Effector memory CD4-positive, alpha-beta T cell (primary cell): ENCODE data around the gene FCRL1.

Source experiments
- DNase-seq, 3 donors: peaks; one replicate each; pipeline ENCODE4 v3.0.0-alpha.2; 2020
- H3K27ac ChIP-seq: 2 replicates; pipeline ENCODE4 v1.7.0; 2013; ENCODE audit warnings: mild to moderate bottlenecking, low read length, moderate library complexity; ENCODE audit not compliant: insufficient read depth, poor library complexity, severe bottlenecking
- H3K27me3 ChIP-seq: replicated peaks from 2 replicates; pipeline ENCODE4 v1.7.0; 2013; ENCODE audit warnings: mild to moderate bottlenecking, low read length; ENCODE audit not compliant: insufficient read depth, control insufficient read depth, poor library complexity, severe bottlenecking
- H3K36me3 ChIP-seq: 2 replicates; pipeline ENCODE4 v1.7.0; 2013; ENCODE audit warnings: mild to moderate bottlenecking, low read length, moderate library complexity; ENCODE audit not compliant: control insufficient read depth, insufficient read depth
- H3K4me1 ChIP-seq: 2 replicates; pipeline ENCODE4 v1.7.0; 2013; ENCODE audit warnings: low read length, mild to moderate bottlenecking; ENCODE audit not compliant: control insufficient read depth, insufficient read depth, poor library complexity, severe bottlenecking
- H3K4me3 ChIP-seq: 2 replicates; pipeline ENCODE4 v1.7.0; 2013; ENCODE audit warnings: low read length, low read depth, mild to moderate bottlenecking; ENCODE audit not compliant: insufficient read depth, poor library complexity, severe bottlenecking
- H3K9me3 ChIP-seq: 2 replicates; pipeline ENCODE4 v1.7.0; 2013; ENCODE audit warnings: mild to moderate bottlenecking, low read length, moderate library complexity; ENCODE audit not compliant: control insufficient read depth

Gene FCRL1

DNA sequence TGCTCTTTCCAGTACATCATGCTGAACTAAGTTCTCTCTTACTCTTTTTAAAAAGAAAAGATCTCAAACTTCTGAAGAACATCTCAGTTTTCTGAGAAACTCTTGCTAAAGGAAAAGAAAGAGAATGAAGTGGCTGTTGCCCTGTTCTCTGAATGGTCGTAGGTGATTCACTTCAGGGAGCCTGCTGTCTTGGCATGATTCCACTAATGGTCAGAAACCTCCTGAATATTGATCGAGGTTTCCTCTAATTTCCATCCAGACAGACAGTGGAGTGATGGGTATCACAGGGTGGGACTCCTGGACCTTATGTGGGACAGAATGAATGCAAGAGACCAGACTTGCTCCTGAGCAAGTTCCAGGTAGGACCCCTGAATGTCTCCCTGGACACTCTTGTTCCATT, 45.5 kb downstream of the FCRL1 start:
- no peak overlapping the region for H3K4me3 ChIP-seq
- H3K36me3 ChIP-seq = no peaks in the 10 kb centered on the region
- H3K4me1 ChIP-seq = no peaks in the 10 kb centered on the region
- DNase-seq = no peak
- H3K27me3 ChIP-seq = no peaks in the 10 kb centered on the region
- H3K27ac ChIP-seq = no peak overlapping the region
- H3K9me3 ChIP-seq = no peaks in the 10 kb centered on the region

DNA sequence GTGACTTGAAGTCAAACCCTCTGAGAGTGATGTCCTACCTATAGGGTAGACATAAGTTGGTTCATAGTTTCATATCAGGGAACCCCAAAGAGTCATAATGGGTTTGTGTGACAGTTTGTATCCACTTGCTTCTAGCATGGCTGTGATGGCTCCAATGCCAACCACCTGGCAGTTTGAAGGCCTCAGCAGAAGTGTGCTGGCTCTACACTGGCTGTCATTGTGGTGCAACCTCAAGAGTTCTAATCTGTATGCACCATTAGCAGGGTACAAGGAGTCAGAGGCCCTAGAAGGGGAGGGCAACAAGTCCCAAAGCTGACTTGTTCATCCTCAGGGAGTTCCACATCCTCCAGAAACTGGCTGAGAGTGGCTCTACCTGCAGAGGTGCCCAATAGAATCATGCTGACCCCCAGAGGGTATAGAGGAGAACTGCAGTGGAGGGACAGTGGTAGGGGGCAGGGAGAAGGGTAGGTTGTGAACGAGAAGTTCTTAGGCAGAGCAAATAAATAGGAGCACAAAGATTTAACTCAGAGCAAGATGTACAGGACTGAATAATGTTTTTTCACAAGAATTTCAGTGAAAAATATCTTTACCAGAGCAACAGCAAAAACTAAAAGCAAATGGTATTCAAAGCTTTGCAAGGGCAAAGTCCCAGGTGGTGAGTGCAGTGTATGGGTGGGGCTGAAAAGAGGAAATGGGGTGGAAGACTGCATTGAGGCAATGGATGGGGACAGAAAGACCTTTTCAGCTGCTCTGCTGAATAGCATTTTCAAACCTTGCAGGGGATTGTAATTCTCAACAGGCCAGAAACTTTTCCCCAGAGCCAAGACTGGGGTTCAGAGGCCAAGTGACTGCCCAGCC, 46.2 kb downstream of the FCRL1 start:
- Histone ChIP-seq H3K9me3 (no peaks in the 10 kb centered on the region), H3K4me3 (no peak overlapping the region), H3K36me3 (no peaks in the 10 kb centered on the region), H3K4me1 (no peaks in the 10 kb centered on the region), H3K27me3 (no peaks in the 10 kb centered on the region), H3K27ac (no peak overlapping the region)
- DNase-seq = no peak

DNA sequence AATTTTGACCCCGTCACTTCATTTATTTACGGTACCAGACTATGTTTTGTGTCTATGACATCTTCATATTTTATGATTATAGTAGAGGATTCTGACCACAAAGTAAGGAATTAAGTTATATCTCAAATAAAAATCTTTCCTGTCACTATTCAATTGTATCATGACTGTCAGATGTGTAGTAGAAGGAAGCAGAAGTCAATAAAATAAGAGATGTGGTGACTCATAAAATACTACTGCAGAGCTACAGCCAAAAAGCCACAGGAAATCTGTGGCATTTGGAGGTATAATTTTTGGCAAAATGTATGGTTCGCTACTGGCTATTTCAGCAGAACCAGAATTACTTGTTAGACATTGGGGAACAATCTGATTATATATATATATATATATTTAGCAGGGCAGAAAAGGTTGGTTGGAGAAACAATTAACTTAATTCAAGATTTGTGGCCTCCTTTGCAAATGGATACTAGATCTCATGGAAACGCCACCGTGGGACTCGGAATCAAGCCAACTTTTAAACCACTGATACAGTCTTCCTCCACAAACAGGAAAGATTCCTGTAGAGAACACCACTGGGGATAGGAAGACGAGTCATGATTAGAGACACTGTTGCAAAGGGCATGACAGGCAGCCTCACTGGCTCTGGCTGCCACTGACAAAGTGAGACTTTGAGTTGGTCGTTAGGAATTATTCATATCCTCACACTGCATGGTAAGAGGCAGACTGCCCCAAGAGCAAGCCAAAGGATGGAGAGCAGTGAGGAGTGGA, 48.1 kb downstream of the FCRL1 start:
- Histone ChIP-seq H3K27ac (no peak overlapping the region), H3K9me3 (no peaks in the 10 kb centered on the region), H3K27me3 (no peaks in the 10 kb centered on the region), H3K36me3 (no peaks in the 10 kb centered on the region), H3K4me3 (no peak overlapping the region), H3K4me1 (no peaks in the 10 kb centered on the region)
- no peak for DNase-seq

DNA sequence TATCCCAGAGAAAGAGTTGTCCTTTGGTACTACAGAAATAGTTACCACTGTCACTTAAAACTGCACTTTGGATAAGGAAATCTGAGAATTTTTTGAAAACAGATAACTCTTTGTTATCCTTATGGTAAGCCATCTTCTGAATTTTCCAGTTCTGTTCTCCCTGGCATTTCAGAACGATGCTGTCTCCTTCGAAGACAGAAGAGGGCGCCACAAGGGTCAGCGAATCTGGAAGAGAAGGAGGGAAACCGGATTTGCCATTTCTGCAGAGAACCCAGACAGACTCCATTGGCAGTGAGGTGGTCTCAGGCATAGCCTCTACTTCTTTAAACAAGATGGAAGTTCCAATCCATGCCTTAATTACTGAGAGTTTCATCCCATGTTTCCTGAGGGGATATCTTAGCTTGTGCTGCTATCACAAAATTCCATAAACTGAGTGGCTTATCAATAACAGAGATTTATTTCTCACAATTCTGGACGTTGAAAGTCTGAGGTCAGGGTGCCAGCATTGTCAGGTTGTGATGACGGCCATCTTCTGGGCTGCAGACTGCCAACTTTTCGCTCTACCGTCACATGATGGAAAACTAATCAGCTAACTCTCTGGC, 49.4 kb downstream of the FCRL1 start:
- no peak for DNase-seq
- no peaks in the 10 kb centered on the region for H3K27me3 ChIP-seq
- no peaks in the 10 kb centered on the region for H3K4me1 ChIP-seq
- H3K36me3 ChIP-seq = no peaks in the 10 kb centered on the region
- no peak overlapping the region for H3K4me3 ChIP-seq
- H3K9me3 ChIP-seq = no peaks in the 10 kb centered on the region
- no peak overlapping the region for H3K27ac ChIP-seq

DNA sequence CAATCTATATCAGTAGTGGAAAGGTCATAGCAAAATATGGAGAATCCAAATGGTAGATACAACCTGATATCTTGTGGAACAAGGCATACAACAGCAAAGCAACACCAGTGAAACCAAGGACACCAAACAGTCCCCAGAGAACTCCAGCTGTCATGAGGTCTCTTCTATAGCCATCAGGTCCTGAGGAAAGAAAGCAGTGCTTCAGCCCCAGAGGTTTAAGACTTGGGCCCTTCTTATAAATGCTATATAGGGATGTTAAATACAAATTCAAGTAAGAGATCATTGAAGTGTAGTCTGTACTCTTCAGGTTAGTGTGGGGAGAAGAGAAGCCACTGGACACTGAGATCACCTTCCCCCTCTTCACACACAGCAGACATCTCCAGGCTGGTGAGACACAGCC, 53.1 kb downstream of the FCRL1 start:
- Histone ChIP-seq H3K27ac (no peak overlapping the region), H3K27me3 (no peaks in the 10 kb centered on the region), H3K4me3 (no peak overlapping the region), H3K36me3 (no peaks in the 10 kb centered on the region), H3K4me1 (no peaks in the 10 kb centered on the region), H3K9me3 (no peaks in the 10 kb centered on the region)
- no peak for DNase-seq

DNA sequence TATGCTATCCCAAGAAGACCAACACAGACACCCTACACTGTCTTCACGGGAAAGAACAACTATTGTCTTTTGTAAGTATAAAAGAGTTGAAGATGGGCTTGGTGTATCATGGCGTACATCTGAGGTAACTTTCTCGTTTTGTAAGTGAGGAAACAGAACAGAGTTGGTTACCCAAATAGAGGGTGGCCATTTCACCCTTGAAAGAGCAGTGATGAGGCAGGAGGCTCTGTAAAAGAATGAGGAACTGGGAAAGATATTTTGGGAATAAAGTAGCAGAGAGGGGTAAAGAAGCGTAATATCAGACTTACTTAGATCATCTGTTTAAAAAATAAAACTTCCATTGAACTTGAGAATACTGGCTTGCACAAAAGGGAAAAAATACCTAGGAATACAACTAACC, 61.9 kb downstream of the FCRL1 start:
- no peaks in the 10 kb centered on the region for H3K9me3 ChIP-seq
- no peak overlapping the region for H3K4me3 ChIP-seq
- no peaks in the 10 kb centered on the region for H3K27me3 ChIP-seq
- no peaks in the 10 kb centered on the region for H3K36me3 ChIP-seq
- no peak for DNase-seq
- H3K27ac ChIP-seq = no peak overlapping the region
- no peaks in the 10 kb centered on the region for H3K4me1 ChIP-seq

DNA sequence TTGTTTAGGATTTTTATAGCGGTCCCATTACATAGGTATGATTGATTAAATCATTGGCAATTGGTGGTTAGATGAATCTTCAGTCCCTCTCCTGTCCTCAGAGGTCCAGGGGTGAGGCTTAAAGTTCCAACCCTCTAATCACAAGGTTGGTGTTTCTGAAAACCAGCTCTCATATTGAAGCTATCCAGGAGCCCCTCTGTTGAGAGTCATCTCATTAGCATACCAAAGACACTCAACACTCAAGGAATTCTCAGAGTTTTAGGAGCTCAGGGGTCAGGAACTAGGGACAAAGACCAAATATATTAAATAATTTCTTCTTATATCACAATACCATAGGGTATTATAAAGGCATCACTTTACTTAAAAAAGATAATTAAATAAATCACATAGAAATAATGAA, 66.3 kb downstream of the FCRL1 start:
- no peak overlapping the region for H3K4me3 ChIP-seq

DNA sequence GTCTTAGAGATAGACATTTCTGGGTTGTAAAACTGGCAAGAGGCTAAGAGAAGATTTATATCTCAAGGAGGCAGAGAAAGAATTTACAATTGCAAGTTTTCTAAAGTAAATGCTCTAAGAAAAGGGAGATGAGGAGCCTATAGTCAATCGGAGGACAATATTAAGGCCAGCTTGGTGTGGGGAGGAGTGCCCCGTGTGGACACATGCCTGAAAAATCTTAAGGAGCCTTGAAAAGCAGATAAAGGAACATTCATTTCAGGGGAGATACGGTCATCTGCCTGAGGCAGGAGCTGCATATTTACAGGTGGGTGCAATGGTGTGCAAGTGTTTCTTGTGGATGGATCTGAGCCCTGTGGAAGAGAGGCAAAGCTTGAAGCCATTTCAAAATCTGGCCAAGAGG, 68.6 kb downstream of the FCRL1 start:
- no peak for DNase-seq
- Histone ChIP-seq H3K27ac (no peak overlapping the region), H3K9me3 (no peaks in the 10 kb centered on the region), H3K4me1 (no peaks in the 10 kb centered on the region), H3K4me3 (no peak overlapping the region), H3K27me3 (no peaks in the 10 kb centered on the region), H3K36me3 (no peaks in the 10 kb centered on the region)

More for the DNA sequence above, 66.3 kb downstream of the FCRL1 start:
- Histone ChIP-seq H3K9me3 (no peaks in the 10 kb centered on the region), H3K27ac (no peak overlapping the region), H3K4me1 (no peaks in the 10 kb centered on the region), H3K27me3 (no peaks in the 10 kb centered on the region), H3K36me3 (no peaks in the 10 kb centered on the region)
- no peak for DNase-seq

DNA sequence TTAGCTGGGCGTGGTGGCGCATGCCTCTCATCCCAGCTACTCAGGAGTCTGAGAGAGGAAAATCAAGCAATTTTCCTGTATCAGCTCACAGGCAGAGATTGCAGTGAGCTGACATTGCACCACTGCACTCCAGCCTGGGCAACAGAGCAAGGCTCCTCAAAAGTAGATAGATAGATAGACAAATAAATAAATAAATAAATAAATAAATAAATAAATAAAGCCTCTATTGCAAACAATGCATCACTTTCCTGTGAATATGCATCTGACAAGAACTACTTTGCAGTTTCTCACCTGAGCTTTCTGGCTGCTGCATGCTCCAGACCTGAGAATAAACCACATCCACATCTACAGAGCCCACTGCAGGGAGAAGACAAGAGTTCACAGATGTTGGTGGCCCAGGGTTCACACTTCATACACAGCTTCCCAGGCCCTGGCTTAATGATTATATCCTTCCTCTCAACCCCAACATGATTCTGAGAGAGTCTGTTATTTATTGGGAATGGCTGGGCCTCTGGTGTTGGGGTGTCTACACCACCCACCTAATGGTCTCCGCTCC, 71.6 kb downstream of the FCRL1 start:
- Histone ChIP-seq H3K27ac (no peak overlapping the region), H3K27me3 (no peaks in the 10 kb centered on the region), H3K9me3 (no peaks in the 10 kb centered on the region), H3K4me3 (no peak overlapping the region), H3K36me3 (no peaks in the 10 kb centered on the region), H3K4me1 (no peaks in the 10 kb centered on the region)
- DNase-seq = no peak
